ENCODE data around the gene ARMC9. TPM values are rescaled to one million over a fixed set of nuclear protein-coding genes. Genes with fewer than 3 reads are reported as not detected.

Gene ARMC9
- total RNA-seq, 1 donor from 2014 or later = 35.2 TPM

DNA sequence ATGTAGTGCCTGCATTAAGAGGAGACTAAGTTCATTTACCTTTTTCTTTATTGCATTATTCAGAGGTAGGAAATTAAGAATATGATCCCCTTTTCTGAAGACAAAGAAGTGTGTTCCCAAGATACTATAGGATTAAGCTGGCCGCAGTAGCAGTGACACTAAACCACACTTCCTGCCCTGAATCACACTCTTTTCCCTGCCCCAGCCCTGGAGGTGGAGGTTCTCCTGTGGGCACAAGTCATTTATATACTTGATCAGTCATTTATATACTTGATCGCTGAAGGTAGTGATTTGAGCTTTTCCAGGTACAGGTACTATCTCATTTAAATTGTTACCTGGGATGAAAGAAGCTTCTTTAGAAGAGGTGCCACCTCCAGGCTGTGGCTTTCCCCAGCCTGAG is 78.6 kb downstream of the ARMC9 start:
- no peaks in the 10 kb centered on the region for H3K27me3 Mint-ChIP-seq

DNA sequence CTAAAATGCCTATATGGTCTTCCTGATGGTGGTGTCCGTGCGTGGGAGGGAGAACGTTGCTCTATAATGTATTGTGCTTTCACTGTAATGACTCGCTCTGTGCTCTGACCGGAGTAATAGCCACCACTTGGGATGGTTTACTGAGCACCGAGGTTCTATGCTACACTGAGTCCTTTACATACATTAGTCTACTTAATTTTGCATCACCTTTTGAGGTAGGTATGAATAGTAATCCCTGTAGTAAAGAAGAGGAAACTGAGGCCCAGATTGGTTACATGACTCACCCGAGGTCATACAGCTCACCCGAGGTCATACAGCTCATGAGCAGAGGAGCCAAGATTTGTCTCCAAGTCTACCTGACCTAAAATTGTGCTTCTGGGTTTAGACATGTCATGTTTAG is 79.5 kb downstream of the ARMC9 start:
- Mint-ChIP-seq H3K27ac (no peak overlapping the region), H3K9me3 (no peaks in the 10 kb centered on the region), H3K4me3 (no peak overlapping the region), H3K4me1 (ENCODE audit: unreplicated experiment) (no peaks in the 10 kb centered on the region), H3K36me3 (peaks cover 31% of the 10 kb centered on the region), H3K27me3 (no peaks in the 10 kb centered on the region)
- DNase-seq (ENCODE audit: extremely low spot score, unreplicated experiment) = no peak
- TF ChIP-seq, protein P1, sequence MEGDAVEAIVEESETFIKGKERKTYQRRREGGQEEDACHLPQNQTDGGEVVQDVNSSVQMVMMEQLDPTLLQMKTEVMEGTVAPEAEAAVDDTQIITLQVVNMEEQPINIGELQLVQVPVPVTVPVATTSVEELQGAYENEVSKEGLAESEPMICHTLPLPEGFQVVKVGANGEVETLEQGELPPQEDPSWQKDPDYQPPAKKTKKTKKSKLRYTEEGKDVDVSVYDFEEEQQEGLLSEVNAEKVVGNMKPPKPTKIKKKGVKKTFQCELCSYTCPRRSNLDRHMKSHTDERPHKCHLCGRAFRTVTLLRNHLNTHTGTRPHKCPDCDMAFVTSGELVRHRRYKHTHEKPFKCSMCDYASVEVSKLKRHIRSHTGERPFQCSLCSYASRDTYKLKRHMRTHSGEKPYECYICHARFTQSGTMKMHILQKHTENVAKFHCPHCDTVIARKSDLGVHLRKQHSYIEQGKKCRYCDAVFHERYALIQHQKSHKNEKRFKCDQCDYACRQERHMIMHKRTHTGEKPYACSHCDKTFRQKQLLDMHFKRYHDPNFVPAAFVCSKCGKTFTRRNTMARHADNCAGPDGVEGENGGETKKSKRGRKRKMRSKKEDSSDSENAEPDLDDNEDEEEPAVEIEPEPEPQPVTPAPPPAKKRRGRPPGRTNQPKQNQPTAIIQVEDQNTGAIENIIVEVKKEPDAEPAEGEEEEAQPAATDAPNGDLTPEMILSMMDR (conservative IDR thresholded peaks at IDR 0.05) = no peak

More for the DNA sequence above, 78.6 kb downstream of the ARMC9 start:
- Mint-ChIP-seq H3K9me3 (no peaks in the 10 kb centered on the region), H3K4me3 (no peak overlapping the region), H3K27ac (no peak overlapping the region), H3K4me1 (ENCODE audit: unreplicated experiment) (no peaks in the 10 kb centered on the region), H3K36me3 (peaks cover 30% of the 10 kb centered on the region)
- TF ChIP-seq, protein P1 (conservative IDR thresholded peaks at IDR 0.05) = no peak
- DNase-seq (ENCODE audit: extremely low spot score, unreplicated experiment) = no peak

GRCh38 chr2:231278868-231279267 is 80.4 kb downstream of the ARMC9 start:
- H3K27ac Mint-ChIP-seq = no peak overlapping the region
- peaks cover 30% of the 10 kb centered on the region for H3K36me3 Mint-ChIP-seq
- TF ChIP-seq, protein P1 (conservative IDR thresholded peaks at IDR 0.05) = no peak
- no peaks in the 10 kb centered on the region for H3K9me3 Mint-ChIP-seq
- H3K27me3 Mint-ChIP-seq = no peaks in the 10 kb centered on the region
- no peak overlapping the region for H3K4me3 Mint-ChIP-seq
- no peaks in the 10 kb centered on the region for H3K4me1 Mint-ChIP-seq (ENCODE audit: unreplicated experiment)
- DNase-seq (ENCODE audit: extremely low spot score, unreplicated experiment) = no peak

DNA sequence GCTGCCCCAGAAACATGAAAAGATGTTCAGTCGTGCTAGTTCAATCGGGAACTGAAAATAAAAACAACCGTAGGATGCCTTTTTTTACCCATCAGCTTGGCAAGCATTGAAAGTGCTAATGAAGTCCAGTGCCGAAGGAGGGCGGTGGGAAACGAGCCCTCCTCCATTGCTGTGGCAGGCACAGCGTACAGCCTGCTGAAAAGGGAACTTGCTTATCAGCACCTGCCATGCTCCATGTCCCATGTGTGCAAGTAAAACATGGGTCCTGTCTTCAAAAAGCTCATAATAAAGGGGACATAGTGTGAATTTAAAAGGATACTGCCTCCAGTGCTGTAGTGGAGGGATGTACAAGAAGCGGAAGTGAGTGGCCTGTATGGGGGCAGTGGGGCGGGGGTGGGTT is 82.4 kb downstream of the ARMC9 start:
- DNase-seq (ENCODE audit: extremely low spot score, unreplicated experiment) = no peak
- no peaks in the 10 kb centered on the region for H3K4me1 Mint-ChIP-seq (ENCODE audit: unreplicated experiment)
- no peaks in the 10 kb centered on the region for H3K27me3 Mint-ChIP-seq
- no peaks in the 10 kb centered on the region for H3K9me3 Mint-ChIP-seq
- no peak overlapping the region for H3K27ac Mint-ChIP-seq
- peaks cover 36% of the 10 kb centered on the region for H3K36me3 Mint-ChIP-seq
- TF ChIP-seq, protein P1 (conservative IDR thresholded peaks at IDR 0.05) = no peak
- H3K4me3 Mint-ChIP-seq = no peak overlapping the region

GRCh38 chr2:231284296-231284695 is 85.9 kb downstream of the ARMC9 start:
- peaks cover 24% of the 10 kb centered on the region for H3K36me3 Mint-ChIP-seq

More at GRCh38 chr2:231284296-231284695, 85.9 kb downstream of the ARMC9 start:
- TF ChIP-seq, protein P1 (conservative IDR thresholded peaks at IDR 0.05) = no peak
- Mint-ChIP-seq H3K4me1 (ENCODE audit: unreplicated experiment) (no peaks in the 10 kb centered on the region), H3K27ac (no peak overlapping the region), H3K9me3 (no peaks in the 10 kb centered on the region), H3K4me3 (no peak overlapping the region), H3K27me3 (no peaks in the 10 kb centered on the region)
- DNase-seq (ENCODE audit: extremely low spot score, unreplicated experiment) = no peak
